CD1c-positive myeloid dendritic cell (primary cell): ENCODE data around the gene RUNDC1.
"Not testable (repeated sequence)": the region's sequence is repeated elsewhere in the genome, so short reads cannot be mapped to it uniquely, and the experiment has no call there.

Experiments
- DNase-seq: peaks from one replicate; pipeline ENCODE4 v3.0.0-alpha.2; 2016; ENCODE audit errors: extremely low spot score

RUNDC1 gene

DNA sequence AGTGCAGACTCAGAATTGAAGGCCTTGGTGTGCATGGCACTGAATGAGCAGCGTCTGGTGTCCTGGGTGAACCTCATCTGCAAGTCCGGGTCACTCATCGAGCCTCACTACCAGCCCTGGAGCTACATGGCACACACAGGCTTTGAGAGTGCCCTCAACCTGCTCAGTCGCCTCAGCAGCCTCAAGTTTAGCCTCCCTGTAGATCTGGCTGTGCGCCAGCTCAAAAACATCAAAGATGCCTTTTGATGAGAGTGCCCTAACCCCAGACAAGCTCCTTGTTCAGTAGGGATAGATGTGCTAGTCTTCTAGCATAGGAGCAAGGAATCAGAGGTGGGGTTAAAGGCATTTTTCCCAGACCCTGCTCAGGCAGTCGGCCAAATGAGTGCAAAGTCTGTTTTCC lies 11.1 kb downstream of the RUNDC1 start:
- DNase-seq = no peak

DNA sequence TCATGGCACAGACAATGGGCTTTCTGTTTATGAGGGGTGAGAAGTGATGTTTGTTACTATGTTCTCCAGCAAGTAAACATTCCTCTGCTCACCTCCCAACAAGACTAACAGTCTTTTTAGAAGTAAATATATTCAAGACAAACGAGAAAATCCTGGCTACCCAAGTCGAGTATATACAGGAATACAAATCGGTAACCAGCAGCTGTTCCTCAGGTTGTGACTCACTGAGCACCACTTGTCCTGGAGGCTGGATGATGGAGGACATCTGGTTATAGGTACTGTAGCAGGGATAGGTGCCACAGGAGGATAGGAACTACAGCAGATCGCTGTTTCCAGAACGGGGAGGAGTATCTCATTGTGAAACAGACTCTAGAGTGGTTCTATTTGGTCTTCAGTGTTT lies 12.5 kb downstream of the RUNDC1 start:
- DNase-seq = no peak

DNA sequence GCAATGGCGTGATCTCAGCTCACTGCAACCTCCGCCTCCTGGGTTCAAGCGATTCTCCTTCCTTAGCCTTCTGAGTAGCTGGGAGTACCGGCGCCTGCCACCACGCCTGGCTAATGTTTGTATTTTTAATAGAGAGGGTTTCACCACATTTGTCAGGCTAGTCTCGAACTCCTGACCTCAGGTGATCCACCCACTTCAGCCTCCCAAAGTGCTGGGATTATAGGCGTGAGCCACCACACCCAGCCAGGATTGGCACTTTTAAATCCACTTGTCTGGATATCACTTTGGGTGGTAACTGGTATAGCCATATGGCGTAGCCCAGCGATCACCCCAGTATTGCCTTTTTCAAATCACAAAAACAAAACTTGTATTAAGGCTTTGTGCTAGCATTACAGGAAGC lies 13.5 kb downstream of the RUNDC1 start:
- not testable (repeated sequence) for DNase-seq

DNA sequence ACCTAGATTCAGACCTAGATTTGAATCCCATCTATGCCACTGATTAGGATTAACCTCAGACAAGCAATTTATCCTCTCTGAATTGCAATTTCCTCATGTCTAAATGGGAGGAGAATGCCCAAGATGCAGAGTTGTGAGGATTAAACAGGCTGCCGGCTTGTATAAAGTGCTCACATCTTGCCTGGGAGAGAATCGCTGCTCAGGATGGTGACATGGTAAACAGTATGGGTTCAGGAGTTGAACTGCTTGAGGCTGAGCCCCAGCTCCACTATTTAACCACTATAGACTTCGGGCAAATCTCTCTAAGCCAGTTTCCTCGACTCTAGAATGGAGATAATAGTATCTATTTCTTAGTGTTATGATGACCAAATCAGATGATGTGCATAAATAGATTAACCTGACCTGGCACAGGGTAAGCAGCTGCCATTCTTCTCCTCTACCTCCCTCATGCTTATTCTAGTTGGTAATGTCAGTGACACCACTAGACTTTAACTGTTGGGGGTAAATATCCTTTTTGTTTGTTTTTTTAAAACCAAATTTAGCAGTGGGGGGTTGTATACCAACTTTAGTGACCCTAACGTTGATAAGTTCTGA lies 17.1 kb downstream of the RUNDC1 start:
- no peak for DNase-seq

DNA sequence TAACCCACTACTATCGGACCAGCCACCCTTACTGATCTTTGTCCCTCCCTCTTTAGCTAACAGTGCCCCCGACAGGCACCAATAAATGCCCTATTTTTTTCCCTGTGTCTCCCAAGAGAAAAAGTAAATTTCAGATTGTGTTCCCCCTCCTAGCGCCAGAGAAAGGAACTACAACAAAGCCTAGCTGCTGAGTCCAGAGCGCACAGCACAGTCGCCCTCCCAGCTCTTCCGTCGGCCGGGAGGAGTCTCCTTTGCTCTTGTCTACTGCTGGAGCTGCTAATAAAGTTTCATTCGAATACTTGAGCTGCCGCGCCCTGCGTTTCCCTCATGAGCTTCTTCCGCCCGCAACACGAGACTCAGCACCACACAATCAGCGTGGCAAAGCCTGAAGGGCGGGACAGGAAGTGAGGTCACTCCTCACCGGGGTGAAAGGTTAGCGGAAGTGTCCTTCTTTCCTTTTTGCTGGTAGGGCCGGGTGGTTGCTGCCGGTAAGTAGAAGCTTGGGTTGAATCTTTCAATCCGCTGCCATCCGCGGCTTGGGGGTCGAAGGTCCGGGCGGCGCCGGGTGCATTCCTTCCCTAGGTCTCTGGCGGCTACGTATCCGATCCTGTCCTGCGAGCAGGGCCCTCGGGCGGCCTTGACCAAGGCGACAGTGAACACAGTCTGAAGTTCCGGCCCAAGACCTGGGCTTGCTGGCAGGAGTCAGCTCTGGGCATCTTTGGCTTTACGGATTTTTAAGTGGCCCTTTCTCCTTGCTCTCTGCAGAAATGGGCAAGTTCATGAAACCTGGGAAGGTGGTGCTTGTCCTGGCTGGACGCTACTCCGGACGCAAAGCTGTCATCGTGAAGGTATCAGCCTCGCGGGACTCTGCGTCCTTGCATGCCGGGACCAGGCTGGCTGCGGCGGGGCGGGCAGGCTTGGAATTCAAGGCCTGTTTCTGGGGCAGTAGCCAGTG lies 17.9 kb downstream of the RUNDC1 start, which contains the start of gene RPL27:
Gene RPL27 (plus strand): TSS at position 436 of the 955 bp plus-strand sequence. CDS start 332 bp downstream, at position 768.
- peak; percentile 99 for DNase-seq

DNA sequence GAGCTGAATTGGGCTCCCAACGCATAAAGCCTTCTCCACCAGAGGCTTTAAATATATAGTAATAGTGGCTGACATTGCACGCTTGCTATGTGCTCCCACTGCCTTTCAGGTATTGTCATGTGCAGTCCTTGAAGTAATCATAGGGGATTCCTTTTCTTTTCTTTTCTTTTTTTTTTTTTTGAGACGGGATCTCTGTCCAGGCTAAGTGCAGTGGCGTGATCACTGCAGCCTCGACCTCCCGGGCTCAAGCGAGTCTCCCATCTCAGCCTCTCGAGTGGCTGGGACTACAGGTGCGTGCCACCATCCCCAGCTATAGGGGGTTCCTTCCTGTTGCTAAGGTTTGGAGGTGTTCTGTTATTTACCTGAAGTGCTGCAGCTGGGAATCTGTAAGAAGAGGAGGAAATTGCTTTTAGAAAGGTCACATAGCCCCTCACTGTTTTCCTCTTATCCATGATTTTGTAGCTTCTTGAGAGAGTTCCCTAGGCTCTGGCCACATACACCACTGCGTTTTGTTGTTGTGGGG lies 18.7 kb downstream of the RUNDC1 start:
- DNase-seq = no peak

DNA sequence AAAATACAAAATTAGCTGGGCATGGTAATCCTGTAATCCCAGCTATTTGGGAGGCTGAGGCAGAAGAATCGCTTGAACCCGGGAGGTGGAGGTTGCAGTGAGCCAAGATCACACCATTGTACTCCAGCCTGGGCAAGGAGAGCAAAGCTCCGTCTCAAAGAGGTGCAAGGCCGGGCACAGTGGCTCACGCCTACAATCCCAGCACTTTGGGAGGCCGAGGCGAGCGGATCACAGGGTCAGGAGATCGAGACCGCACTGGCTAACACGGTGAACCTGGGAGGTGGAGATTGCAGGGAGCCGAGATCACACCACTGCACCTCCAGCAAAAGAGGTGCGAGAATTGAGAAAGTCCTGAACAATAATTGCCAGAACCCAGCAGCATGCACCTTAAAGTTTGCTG lies 20.5 kb downstream of the RUNDC1 start:
- not testable (repeated sequence) for DNase-seq

DNA sequence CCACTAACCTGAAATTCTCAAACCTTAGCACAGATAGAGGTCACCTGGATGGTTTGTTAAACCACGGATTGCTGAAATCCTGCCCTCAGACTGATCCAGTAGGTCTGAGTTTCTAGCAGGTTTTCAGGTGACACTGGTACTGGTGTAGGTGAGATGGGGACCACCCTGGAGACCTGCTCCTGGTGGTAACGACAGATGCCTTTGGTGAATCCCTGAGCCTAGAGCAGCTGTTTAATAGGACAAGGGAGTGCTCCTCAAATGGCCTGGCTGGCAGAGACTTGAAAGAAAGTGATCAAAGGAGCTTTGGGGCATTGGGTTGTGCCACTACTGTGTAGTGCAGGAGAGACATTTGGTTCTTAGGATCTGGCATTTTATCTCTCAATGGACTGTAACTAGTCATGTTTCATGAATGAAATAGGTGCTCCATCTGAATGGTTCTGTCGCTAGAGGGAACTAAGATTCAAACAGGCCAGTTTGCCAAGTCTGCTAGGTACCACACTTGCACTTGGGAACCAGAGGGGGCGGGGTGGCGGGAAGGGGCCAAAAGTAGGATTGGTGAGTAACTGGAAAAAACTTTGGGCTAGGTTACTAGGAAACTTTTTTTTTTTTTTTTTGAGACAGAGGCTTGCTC lies 23.3 kb downstream of the RUNDC1 start:
- no peak for DNase-seq

DNA sequence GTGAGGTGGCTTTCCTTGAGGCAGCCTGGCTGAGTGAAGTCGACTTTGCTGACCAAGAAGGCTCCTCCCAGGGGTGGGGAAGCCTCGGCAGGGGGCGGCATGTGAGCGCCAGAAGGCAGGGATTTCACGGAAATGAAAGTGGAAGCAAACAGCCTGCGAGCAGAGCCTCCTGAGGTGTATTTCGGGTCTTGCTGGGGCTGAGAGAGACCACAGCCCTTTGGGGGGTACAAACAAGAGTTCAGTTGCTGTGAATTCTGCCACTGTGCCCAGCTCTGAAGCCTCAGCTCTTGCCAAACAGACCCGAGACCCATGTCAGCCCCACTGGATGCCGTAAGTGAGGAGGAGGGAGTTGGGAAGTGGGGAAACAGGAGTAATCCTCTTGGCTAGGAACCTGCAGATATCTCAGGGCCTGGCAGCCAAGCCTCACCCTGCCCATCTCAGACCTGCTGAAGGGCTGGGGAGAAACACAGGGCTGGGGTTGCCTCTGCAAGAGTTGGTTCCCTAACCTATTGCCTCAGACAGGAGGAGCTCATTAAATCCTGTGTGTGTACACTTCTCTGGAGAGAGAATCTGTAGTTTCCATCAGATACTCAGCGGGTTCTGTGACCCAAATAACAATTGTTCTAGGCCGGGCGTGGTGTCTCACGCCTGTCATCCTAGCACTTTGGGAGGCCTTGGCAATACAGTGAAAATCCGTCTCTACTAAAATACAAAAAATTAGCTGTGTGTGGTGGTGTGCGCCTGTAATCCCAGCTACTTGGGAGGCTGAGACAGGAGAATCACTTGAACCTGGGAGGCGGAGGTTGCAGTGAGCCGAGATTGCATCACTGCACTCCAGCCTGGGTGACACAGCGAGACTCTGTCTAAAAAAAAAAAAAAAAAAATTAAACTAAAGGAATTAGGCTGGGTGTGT lies 26.5 kb downstream of the RUNDC1 start, which contains the start of gene IFI35:
Gene IFI35 (plus strand): TSS at position 146 of the 913 bp plus-strand sequence. CDS start 164 bp downstream, at position 310.
- peak; percentile 85 for DNase-seq

DNA sequence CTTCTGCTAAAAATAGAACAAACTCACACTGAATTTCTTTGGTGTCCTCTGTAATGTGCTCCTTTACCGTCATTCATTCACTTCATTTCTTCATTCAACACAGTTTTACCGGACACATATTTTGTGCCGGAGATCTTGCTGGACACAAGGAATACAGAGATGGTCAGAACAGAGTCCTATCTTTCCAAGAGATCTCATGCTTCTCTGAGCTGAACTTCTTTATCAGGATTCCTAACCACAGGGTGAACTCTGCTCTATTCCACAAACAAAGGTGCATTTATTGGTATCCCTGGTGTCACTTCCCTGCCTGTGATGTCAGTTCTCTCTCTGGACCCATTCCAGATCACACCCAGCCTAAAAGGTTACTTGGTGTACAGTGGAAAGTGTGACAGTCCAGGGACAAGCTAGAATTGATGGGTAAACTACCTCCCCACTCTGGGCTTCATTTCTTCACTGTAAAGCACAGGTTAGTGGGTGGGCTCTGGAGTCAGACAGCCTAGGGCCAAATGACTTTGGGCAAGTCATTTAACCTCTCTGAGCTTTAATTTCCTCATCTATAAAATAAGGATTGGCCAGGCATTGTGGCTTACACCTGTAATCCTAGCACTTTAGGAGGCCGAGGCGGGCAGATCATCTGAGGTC lies 30.4 kb downstream of the RUNDC1 start:
- DNase-seq = no peak

DNA sequence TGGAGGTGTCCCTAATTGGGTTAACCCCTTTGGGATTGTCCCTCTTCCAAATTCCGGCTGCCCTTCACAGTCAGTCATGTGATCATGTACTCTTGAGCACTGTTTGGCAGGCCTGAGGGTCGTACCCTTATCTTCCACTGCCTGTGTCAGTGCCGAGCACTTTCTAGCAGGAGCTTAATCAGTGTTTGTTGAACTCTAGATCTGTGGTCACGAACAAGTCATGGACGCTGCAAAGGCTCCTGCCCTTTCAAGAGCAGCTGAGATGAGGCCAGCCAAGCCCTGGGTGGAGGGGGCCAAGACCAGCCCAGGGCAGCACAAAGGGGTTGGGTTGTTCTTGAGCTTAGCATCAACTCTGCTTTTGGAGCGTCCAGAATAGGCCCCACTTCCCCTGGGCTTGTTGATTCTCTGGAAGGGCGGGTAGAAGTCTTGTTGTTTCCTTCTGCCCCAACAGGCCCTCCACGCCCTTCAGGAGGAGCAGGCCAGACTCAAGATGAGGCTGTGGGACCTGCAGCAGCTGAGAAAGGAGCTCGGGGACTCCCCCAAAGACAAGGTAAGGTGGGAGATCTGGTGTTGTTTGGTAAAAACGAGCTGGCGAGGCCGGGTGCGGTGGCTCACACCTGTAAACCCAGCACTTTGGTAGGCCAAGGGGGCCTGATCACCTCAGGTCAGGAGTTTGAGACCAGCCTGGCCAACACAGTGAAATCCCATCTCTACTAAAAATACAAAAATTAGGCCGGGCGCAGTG lies 31.5 kb downstream of the RUNDC1 start:
- DNase-seq = no peak

DNA sequence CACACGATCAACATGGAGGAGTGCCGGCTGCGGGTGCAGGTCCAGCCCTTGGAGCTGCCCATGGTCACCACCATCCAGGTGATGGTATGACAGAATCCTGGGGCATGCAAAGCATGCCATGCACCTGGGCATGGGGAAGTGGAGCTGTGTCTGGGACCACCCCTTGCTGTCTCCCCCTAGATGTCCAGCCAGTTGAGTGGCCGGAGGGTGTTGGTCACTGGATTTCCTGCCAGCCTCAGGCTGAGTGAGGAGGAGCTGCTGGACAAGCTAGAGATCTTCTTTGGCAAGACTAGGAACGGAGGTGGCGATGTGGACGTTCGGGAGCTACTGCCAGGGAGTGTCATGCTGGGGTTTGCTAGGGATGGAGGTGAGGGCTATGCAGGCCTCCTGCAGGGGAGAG lies 32.9 kb downstream of the RUNDC1 start:
- no peak for DNase-seq

DNA sequence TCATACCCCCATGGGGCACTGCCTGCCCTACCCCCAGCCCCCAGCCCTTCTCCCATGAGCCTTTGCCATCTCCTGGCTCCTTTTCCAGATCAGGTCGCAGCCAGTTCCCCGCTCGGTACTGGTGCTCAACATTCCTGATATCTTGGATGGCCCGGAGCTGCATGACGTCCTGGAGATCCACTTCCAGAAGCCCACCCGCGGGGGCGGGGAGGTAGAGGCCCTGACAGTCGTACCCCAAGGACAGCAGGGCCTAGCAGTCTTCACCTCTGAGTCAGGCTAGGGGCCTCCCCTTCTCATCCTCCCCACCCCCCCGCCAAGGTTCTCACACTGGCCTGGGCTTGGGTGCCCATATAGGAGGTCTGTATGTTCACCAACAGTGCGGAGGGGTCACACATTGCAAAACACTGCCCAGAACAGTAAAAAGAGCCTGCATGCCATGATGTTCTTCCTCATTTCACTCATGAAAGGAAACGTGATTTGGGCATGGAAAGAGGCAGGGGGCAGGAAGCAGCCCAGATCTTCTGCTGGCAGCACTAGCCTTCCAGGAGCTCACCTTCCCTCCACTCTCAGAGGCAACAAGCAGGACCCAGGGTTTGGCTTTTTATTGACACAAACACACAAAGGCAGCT lies 33.8 kb downstream of the RUNDC1 start:
- peak; percentile 43 for DNase-seq

DNA sequence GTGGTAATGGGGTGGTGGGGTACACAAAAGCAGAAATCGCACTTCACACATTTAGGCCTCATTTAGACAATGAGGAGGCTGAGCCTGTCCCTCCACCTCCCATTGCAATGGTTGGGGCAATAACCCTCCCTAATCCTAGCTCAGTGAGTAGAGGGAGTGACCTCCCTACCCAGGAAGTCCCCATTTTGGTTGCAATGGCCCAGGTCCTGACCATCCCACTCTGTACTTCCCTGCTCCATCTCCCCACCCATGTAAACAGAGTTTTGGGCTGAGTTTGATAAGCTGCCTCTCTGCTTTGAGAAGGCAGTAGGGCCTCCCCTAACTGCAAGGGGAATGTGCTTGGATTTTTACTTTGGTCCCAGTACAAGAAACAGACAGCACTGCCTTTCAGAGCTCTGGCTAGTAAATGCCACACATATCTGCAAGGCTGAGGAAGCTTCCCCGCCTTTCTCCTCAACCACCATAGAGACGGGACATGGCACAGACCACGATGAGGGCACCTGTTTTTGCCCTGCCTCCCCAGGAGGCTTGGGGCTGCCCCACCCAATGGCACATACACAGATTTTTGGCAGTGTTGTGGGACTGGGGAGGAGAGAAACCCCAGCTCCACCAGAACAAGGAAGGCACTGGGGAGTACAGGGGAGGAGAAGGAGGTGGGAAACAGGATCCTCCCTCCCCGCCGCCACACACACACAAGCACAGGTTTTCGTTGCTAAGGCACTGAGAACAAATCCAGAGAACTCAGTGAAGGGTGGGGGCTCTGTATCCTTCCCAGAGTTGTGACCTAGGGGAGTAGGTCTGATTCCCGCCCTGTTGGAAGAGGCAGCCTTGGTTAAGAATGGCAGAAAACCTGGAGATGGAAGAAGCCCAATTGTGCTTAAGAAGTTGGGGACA lies 34.5 kb downstream of the RUNDC1 start:
- no peak for DNase-seq

DNA sequence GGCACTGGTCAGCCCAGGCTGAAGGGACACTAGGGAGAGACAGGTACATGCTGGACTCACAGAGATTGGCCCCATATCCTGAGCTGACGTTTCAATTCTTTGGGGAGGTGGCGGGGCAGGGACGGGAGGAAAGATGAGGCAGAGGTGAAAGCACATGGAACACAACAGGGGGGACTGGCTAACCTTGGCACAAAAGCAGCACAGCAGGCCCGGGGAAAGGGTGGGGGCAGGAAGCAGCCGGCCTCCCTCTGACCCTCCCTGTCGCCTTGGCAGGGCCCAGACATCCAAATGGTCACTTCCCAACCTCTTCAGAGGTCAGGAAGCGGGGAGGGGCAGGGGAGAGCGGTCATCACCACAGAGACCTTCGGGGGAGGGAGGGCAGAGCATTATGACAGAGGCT lies 35.2 kb downstream of the RUNDC1 start:
- DNase-seq = no peak

DNA sequence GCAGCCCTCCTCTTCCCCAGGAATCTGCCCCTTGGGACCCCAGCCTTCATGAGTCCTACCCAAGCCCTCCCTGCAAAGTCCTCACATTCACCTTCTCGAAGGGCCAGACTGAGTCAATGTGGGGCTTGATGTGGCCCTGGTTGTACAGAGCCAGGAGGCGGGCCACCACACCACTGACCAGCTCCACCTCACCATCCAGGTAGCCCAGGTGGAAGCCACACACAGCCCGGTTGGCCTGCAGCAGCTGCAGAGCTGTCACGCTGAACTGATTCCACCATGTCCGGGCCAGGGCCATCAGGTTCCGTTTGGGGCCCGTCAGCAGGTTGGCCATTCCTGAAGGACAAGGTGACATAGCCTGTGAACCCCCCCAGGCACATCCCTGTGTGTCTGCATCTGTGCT lies 35.9 kb downstream of the RUNDC1 start:
- DNase-seq = no peak

DNA sequence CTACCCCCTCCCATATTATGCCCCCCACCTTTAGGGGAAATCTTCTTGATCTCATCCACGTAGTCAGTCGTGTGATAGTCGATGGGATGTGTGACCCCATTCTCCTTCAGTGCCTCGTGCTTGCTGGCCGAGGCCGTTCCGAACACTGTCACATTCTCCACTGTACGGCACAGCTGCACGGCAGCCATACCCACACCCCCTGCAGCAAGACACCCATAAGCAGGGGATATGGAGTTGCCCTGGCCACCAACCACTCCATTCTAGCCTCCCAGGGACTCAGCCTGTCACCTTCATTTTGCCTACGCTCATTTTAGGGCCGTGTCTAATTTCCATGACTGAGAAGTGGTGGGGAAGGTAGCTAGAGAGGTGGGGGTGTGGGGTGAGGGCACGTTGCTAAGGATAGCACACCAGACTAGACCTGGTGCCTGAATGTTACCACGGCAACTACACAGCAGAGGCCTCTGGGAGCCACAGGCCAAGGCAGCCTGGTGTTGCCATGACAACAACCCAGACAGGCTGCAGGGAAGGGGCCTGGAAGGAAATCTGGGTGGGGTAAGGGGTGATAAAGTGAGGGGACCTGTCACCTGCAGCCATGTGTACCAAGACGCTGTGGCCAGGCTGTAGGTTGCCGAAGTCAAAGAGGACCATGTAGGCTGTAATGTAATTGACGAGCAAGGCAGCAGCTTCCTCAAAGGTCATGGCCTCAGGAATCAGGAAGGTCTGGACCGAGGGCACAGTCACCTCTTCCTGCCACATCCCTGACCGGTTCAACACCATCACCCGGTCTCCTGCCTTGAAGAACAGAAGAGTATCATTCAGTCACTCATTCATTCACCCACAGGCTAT lies 37.9 kb downstream of the RUNDC1 start:
- DNase-seq = peak; percentile 45
